Hematopoietic multipotent progenitor cell treated with erythropoietin and hydrocortisone succinate and interleukin-3 and kit ligand, for 6 days (in vitro differentiated cells): ENCODE results near the gene OCIAD1.
A peak's percentile ranks its signal among the peaks of the same experiment; 100 is the strongest.
"Not testable (repeated sequence)": the region's sequence is repeated elsewhere in the genome, so short reads cannot be mapped to it uniquely, and the experiment has no call there.

ENCODE experiments used
- DNase-seq: peaks from one replicate; pipeline ENCODE4 v3.0.0-alpha.2; 2015

The OCIAD1 gene

GRCh38 chr4:48830706-48831531, at the start of gene OCIAD1:
TSS of gene OCIAD1 (plus strand) at chr4:48831088. CDS start at chr4:48832625, 1,537 bp downstream.
- DNase-seq = peak; percentile 100

GRCh38 chr4:48781968-48782367, 48.9 kb upstream of the OCIAD1 start:
- DNase-seq = no peak

GRCh38 chr4:48785302-48785701, 45.6 kb upstream of the OCIAD1 start:
- DNase-seq = no peak

GRCh38 chr4:48786549-48786948, 44.3 kb upstream of the OCIAD1 start:
- DNase-seq = no peak

GRCh38 chr4:48787056-48787455, 43.8 kb upstream of the OCIAD1 start:
- DNase-seq = no peak

GRCh38 chr4:48790561-48790960, 40.3 kb upstream of the OCIAD1 start:
- DNase-seq = no peak

GRCh38 chr4:48791313-48791712, 39.6 kb upstream of the OCIAD1 start:
- no peak for DNase-seq

GRCh38 chr4:48792348-48793006, 38.4 kb upstream of the OCIAD1 start:
- DNase-seq = no peak

- DNase-seq = no peak
These were observed 35.8 kb upstream of the OCIAD1 start for GRCh38 chr4:48795108-48795507.

- DNase-seq = no peak
These were observed 34.5 kb upstream of the OCIAD1 start for GRCh38 chr4:48796191-48796926.

- no peak for DNase-seq
These were observed 33.8 kb upstream of the OCIAD1 start for GRCh38 chr4:48796927-48797679.

GRCh38 chr4:48798117-48798516, 32.8 kb upstream of the OCIAD1 start:
- DNase-seq = no peak

GRCh38 chr4:48799157-48799556, 31.7 kb upstream of the OCIAD1 start:
- no peak for DNase-seq

GRCh38 chr4:48800155-48800554, 30.7 kb upstream of the OCIAD1 start:
- DNase-seq = not testable (repeated sequence)

- no peak for DNase-seq
These were observed 29.7 kb upstream of the OCIAD1 start for GRCh38 chr4:48801016-48801715.

- DNase-seq = no peak
These were observed 26.1 kb upstream of the OCIAD1 start for GRCh38 chr4:48804584-48805301.

GRCh38 chr4:48812866-48813265, 18.0 kb upstream of the OCIAD1 start:
- DNase-seq = no peak

- no peak for DNase-seq
These were observed 16.9 kb upstream of the OCIAD1 start for GRCh38 chr4:48813964-48814363.

- no peak for DNase-seq
These were observed 15.4 kb upstream of the OCIAD1 start for GRCh38 chr4:48815483-48815882.

GRCh38 chr4:48816297-48816696, 14.6 kb upstream of the OCIAD1 start:
- DNase-seq = not testable (repeated sequence)

GRCh38 chr4:48816971-48817370, 13.9 kb upstream of the OCIAD1 start:
- no peak for DNase-seq

GRCh38 chr4:48821431-48821830, 9.5 kb upstream of the OCIAD1 start:
- DNase-seq = not testable (repeated sequence)
